ENCODE data around the gene PID1. TPM values are rescaled to one million over a fixed set of nuclear protein-coding genes. Genes with fewer than 3 reads are reported as not detected.

The PID1 gene
- total RNA-seq, 8 experiments from 2014 or later = 0.28 to 26.2 (median 9.8) TPM

DNA sequence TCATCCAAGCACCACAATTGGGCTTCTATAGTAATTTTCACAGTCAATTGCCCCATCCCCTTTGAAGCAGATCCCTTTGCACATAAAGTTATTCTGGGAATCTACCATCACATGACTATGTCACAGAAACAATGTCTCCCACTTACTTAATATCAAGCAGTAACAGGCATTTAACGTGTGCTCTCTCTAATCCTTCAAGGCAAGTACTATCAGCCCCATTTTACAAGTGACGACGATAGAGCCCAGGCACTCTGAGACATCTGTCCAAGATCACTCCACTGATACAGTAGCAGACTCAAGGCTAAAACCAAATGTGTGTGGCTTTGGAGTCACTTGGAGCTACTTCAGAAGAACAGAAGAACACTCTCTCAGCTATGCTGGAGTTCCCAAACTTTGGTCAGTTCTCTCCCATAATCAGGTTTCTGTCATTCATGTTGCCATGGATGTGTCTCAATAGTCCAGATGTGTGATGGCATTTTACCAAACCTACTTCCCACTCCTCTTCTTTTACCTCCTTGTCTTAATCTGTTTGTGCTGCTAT lies 39.7 kb downstream of the PID1 start:
- no peaks in the 10 kb centered on the region for H3K4me1 ChIP-seq (replicated peaks in 1 of 2)
- H3K4me3 ChIP-seq = no peak overlapping the region
- 0 to 100% (median 61%) methylated on average over 1 to 3 of the region's 3 CpGs; no CpG with 5 or more reads in 4 of the 10 experiments for WGBS, 10 experiments
- in situ Hi-C loops (cut with MboI; ENCODE audit: low pct_unique_long_range_greater_than_20kb in 2 of 9, low sequenced_read_pairs in 9 of 9, unreplicated experiment in 9 of 9) = no loop called here
- ATAC-seq (replicated peaks in 6 of 8) = no peak
- no peak overlapping the region for H3K27ac ChIP-seq

DNA sequence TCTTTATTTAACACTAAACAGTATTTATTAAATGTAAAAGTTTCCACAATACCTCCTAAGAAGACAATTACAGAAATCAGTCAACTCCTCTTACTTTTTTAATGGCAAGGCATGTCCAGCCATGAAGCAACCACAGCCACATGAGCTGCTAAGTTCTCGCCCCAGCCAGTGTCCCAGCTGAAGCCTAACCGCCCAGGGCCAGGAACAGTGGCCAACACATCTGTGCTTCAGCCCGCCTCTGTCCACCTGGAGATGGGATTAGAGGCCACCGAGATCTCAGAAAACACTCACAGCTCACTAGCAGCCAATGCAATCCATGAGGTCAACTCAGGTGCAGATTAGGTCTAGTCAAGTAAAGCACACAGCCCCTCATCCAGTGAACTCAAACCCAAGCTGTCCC lies 40.2 kb downstream of the PID1 start:
- H3K4me3 ChIP-seq = no peak overlapping the region
- H3K27ac ChIP-seq = no peak overlapping the region
- H3K4me1 ChIP-seq (replicated peaks in 1 of 2) = no peaks in the 10 kb centered on the region
- WGBS, 10 experiments = 40 to 80% (median 61%) methylated on average over 1 to 4 of the region's 4 CpGs; no CpG with 5 or more reads in 6 of the 10 experiments
- in situ Hi-C loops (cut with MboI; ENCODE audit: low pct_unique_long_range_greater_than_20kb in 2 of 9, low sequenced_read_pairs in 9 of 9, unreplicated experiment in 9 of 9) = no loop called here
- ATAC-seq (replicated peaks in 6 of 8) = no peak

DNA sequence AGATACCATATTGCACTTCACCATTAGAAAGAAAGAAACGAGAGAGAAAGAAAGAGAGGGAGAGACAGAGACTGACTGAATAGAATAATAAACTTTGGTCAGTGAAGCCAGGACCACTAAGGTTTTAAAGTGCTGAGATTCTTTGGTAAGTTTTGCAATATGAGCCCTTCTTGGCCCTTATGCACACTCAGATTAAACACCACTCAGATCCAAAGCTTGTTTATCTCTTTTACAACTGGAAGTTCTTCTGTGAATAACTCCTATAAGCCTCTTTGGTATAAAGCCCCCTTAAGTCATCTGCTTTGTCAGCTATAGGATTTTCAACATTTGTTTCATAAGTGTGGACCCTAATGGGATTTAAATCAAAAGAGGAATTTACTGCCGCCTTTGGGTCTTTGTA lies 40.8 kb downstream of the PID1 start:
- ATAC-seq (replicated peaks in 6 of 8) = no peak
- 27 to 83% (median 57%) methylated on average over 1 to 2 of the region's 2 CpGs; no CpG with 5 or more reads in 2 of the 10 experiments for WGBS, 10 experiments

DNA sequence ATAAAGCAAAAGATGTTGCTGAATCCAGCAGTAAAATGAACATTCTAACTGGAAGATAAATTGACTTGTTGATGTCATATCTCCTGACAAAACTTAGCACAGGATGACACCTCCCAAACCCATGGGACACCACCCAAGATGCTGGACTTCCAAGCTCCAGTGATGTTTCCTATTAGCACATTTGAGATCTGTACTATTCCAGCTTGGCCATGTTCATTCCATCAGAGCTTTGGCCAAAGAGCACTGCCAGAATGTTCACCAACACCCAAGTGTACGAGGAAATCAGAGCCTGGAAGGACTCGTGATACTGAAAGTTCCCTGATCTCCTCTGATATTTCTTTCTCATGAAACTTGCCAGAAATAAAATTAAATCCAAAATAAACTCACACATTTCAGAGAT lies 44.7 kb downstream of the PID1 start:
- WGBS, 10 experiments = 0 to 72% (median 47%) methylated on average over 1 to 2 of the region's 2 CpGs; no CpG with 5 or more reads in 4 of the 10 experiments
- in situ Hi-C loops (cut with MboI; ENCODE audit: low pct_unique_long_range_greater_than_20kb in 2 of 9, low sequenced_read_pairs in 9 of 9, unreplicated experiment in 9 of 9) = no loop called here

More for the DNA sequence above, 40.8 kb downstream of the PID1 start:
- H3K27ac ChIP-seq = no peak overlapping the region
- H3K4me1 ChIP-seq (replicated peaks in 1 of 2) = no peaks in the 10 kb centered on the region
- in situ Hi-C loops (cut with MboI; ENCODE audit: low pct_unique_long_range_greater_than_20kb in 2 of 9, low sequenced_read_pairs in 9 of 9, unreplicated experiment in 9 of 9) = no loop called here
- no peak overlapping the region for H3K4me3 ChIP-seq

DNA sequence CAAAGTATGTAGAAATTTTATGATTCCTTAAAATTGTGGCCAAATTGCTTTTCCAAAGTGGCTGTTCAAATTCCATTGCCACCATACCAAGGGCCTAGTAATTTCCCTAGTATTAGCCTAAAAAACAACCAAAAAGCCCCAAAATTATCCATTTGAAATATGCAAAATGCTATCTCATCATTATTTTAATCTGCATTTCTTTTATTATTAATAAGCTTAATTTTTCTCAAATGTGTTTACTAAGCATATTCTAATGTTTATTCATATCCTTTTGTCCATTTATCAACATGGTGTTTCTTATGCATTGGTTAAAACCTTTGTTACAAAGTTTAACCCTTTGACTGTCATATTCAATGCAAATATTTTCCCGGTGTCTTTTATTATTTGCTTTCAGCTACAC lies 48.0 kb downstream of the PID1 start:
- in situ Hi-C loops (cut with MboI; ENCODE audit: low pct_unique_long_range_greater_than_20kb in 2 of 9, low sequenced_read_pairs in 9 of 9, unreplicated experiment in 9 of 9) = no loop called here
- Histone ChIP-seq H3K27ac (no peak overlapping the region), H3K4me3 (no peak overlapping the region), H3K4me1 (replicated peaks in 1 of 2) (no peaks in the 10 kb centered on the region)
- WGBS, 10 experiments = 38 to 100% (median 81%) methylated on average over 1 of the region's 1 CpG
- no peak for ATAC-seq (replicated peaks in 6 of 8)

More for the DNA sequence above, 44.7 kb downstream of the PID1 start:
- H3K27ac ChIP-seq = no peak overlapping the region
- H3K4me3 ChIP-seq = no peak overlapping the region
- H3K4me1 ChIP-seq (replicated peaks in 1 of 2) = no peaks in the 10 kb centered on the region
- no peak for ATAC-seq (replicated peaks in 6 of 8)

DNA sequence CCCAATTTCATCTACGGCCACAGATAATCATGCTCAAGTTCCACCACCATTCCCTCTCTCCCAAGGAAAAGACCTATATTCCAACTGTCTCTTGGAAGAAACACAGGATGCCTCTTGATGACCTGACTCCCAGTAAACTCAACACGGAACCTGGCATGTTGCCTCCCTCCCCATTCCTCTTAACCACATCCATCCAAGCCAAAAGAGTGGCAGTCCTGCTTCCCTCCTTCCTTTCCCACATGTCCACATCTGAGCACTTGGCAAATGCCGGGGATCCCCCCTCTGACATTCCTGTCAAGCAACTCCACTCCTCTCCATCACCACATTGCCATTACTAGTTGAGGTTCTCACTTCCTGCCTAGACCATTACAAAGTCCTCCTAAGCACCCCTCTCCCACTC lies 49.4 kb downstream of the PID1 start:
- Histone ChIP-seq H3K4me1 (replicated peaks in 1 of 2) (no peaks in the 10 kb centered on the region), H3K4me3 (no peak overlapping the region), H3K27ac (no peak overlapping the region)
- 33 to 75% (median 60%) methylated on average over 1 to 2 of the region's 3 CpGs; no CpG with 5 or more reads in 3 of the 10 experiments for WGBS, 10 experiments
- in situ Hi-C loops (cut with MboI; ENCODE audit: low pct_unique_long_range_greater_than_20kb in 2 of 9, low sequenced_read_pairs in 9 of 9, unreplicated experiment in 9 of 9) = no loop called here
- ATAC-seq (replicated peaks in 6 of 8) = no peak

DNA sequence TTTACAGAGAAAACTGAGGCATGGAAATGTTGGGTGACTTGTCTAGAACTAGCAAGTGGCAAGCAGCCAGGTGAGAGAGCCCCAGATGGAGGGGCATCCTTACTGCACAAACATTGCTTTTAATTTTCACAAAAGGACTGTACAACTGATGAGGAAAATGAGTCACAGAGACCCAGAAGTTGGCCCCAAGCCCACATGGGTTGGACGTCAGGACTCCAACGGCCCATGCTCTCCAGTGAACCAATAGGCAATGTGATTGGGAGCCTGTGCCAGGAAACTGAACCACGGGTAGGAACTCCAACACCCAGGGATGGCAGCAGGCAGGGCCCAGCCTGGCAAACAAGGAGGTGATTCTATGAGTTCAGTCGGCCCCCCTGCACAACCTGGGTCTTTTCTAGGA lies 50.8 kb downstream of the PID1 start:
- in situ Hi-C loops (cut with MboI; ENCODE audit: low pct_unique_long_range_greater_than_20kb in 2 of 9, low sequenced_read_pairs in 9 of 9, unreplicated experiment in 9 of 9) = no loop called here
- WGBS, 10 experiments = 10 to 83% (median 51%) methylated on average over 1 to 4 of the region's 4 CpGs; no CpG with 5 or more reads in 3 of the 10 experiments
- H3K4me3 ChIP-seq = no peak overlapping the region
- H3K27ac ChIP-seq = no peak overlapping the region
- H3K4me1 ChIP-seq (replicated peaks in 1 of 2) = no peaks in the 10 kb centered on the region
- no peak for ATAC-seq (replicated peaks in 6 of 8)

DNA sequence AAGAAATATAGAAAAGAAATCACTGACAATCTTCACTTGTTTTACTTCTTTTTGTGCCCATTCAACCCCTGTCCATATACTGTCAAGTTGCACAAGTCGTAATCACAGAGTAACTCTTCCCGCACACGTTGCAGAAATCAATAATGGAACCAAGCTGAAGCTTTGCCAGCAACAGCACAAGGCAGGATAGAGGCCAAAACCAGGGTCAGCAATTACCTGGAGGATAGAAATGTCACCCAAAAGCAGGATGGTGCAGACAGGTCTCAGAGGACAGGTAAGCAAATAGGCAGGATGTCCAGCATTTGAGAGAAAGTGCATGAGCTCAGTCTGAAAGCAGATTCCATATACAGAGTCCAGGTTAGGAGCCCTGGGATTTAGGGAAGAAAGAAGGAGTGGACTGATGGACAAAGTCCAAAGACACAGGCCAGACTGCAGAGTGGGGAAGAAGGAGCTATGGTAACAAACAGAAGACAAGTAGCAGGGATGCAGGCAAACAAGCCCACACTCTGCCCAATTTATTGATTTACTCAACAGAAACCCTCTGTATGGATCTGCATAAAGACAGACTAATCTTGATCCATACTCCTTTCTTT lies 52.7 kb downstream of the PID1 start:
- WGBS, 10 experiments = 40 to 94% (median 64%) methylated on average over 2 to 3 of the region's 3 CpGs; no CpG with 5 or more reads in 1 of the 10 experiments
- in situ Hi-C loops (cut with MboI; ENCODE audit: low pct_unique_long_range_greater_than_20kb in 2 of 9, low sequenced_read_pairs in 9 of 9, unreplicated experiment in 9 of 9) = no loop called here
- H3K4me3 ChIP-seq = no peak overlapping the region
- no peak for ATAC-seq (replicated peaks in 6 of 8)
- no peaks in the 10 kb centered on the region for H3K4me1 ChIP-seq (replicated peaks in 1 of 2)
- no peak overlapping the region for H3K27ac ChIP-seq

DNA sequence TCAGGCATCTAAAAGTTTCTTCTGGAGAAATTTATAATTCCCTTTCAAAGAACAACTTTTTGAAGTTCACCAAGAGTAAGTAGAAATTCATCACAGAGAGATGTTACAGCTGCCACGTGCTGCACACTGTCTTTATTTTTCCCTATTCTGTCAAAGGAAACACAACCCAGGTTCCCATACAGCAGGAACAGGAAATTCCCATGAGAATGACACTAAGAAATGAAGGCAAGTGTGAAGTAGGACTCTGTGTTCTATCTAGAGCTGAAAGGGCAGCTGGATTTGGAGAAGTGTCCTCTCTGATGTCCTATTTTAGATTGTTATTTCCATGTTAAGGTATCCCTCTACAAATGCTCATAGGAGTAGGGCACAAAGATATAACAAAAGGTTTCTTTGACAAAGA lies 58.8 kb downstream of the PID1 start:
- in situ Hi-C loops (cut with MboI; ENCODE audit: low pct_unique_long_range_greater_than_20kb in 2 of 9, low sequenced_read_pairs in 9 of 9, unreplicated experiment in 9 of 9) = no loop called here

DNA sequence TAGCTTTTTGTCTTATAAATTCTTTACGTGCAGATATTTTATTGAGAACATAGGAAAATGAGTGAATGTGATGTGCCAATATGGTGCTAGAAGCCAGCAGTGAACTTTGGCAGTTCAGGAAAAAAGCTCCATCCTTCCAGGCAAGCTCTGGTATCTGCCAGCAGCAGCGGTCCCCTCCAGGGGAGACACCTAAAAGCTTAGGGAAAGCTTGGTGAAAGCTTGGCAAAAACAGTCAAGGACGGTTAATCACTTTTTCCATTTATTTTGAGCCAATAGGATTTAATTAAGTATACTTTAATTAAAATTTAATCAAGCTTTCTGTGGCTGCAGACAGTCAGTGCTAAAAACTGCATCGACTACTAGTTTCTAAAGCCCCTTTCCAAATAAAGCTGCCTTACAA lies 60.4 kb downstream of the PID1 start:
- in situ Hi-C loops (cut with MboI; ENCODE audit: low pct_unique_long_range_greater_than_20kb in 2 of 9, low sequenced_read_pairs in 9 of 9, unreplicated experiment in 9 of 9) = no loop called here
- Histone ChIP-seq H3K4me3 (no peak overlapping the region), H3K27ac (no peak overlapping the region), H3K4me1 (replicated peaks in 1 of 2) (peaks cover 3 to 11% of the 10 kb centered on the region in 2 donors)
- no peak for ATAC-seq (replicated peaks in 6 of 8)
- 54 to 100% (median 87%) methylated on average over 1 to 4 of the region's 4 CpGs for WGBS, 10 experiments

More for the DNA sequence above, 58.8 kb downstream of the PID1 start:
- WGBS, 10 experiments = 0% methylated on average over 1 of the region's 1 CpG; no CpG with 5 or more reads in 4 of the 10 experiments
- H3K4me3 ChIP-seq = no peak overlapping the region
- ATAC-seq (replicated peaks in 6 of 8) = no peak
- peaks cover 0 to 3% of the 10 kb centered on the region in 2 donors for H3K4me1 ChIP-seq (replicated peaks in 1 of 2)
- H3K27ac ChIP-seq = no peak overlapping the region

DNA sequence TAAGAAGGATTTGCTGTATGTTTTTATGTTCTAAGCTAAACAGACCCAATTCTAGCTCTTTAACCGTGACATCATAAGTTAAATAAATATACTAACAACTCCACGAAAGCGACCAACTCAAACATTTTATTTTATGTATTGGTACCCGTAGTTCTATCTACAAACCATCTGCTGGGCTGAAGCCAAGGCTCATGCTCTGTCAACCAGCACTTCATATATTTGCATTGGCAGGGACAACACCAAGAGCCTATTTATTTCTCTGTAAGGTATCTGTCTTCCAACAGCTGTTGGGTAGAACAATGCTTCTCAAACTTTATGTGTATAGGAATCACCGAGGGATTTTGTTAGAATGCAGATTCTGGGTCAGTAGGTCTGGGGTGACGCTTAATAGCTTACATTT lies 64.5 kb downstream of the PID1 start:
- WGBS, 10 experiments = 67 to 100% (median 82%) methylated on average over 1 to 6 of the region's 6 CpGs
- peaks cover 7 to 22% of the 10 kb centered on the region in 2 donors for H3K4me1 ChIP-seq (replicated peaks in 1 of 2)
- H3K4me3 ChIP-seq = no peak overlapping the region
- ATAC-seq (replicated peaks in 6 of 8) = peak in 1 of 8 experiments; percentile 73
- H3K27ac ChIP-seq = no peak overlapping the region
- in situ Hi-C loops (cut with MboI; ENCODE audit: low pct_unique_long_range_greater_than_20kb in 2 of 9, low sequenced_read_pairs in 9 of 9, unreplicated experiment in 9 of 9) = no loop called here

DNA sequence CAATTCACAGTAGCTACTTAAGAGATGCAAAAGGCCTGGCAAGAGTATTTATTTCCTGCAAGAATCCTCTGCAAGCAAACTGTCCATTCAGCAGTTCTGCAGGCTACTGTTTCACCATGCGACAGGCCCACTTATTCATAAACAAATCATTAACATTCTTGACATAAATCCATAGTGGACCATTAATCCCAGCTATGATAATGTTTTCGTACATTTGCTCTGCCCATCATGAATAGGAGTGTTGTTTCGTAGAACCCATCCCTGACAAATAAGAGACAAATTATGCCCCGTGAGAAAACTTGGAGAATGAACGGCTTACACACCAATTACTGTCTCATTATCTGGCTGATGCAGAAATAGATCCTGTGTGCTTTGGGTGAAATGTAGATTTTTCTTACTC lies 65.4 kb downstream of the PID1 start:
- Histone ChIP-seq H3K27ac (no peak overlapping the region), H3K4me3 (no peak overlapping the region), H3K4me1 (replicated peaks in 1 of 2) (peaks cover 7 to 22% of the 10 kb centered on the region in 2 donors)
- peak in 6 of 8 experiments; percentile 27 to 77 (median 66) for ATAC-seq (replicated peaks in 6 of 8)
- WGBS, 10 experiments = 33 to 84% (median 61%) methylated on average over 1 to 5 of the region's 5 CpGs; no CpG with 5 or more reads in 1 of the 10 experiments
- in situ Hi-C loops (cut with MboI; ENCODE audit: low pct_unique_long_range_greater_than_20kb in 2 of 9, low sequenced_read_pairs in 9 of 9, unreplicated experiment in 9 of 9) = no loop called here

DNA sequence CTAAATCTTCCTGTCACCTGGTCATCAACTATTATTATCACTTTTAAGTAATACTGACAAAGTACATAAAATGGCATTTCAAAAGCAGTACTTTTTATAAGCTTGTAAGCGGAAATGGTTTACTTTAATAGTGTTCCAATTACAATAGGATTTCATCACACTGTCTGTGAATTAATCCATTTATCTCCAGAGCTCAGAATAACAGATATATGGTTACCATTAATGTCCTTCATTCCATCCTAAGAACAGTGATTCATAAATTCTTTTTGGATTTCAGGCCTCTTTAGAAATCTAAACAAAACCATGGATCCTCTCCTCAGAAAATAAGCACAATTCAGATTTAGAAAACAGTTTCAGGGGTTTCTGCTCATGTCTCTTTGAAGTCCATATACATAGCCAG lies 68.4 kb downstream of the PID1 start:
- H3K4me1 ChIP-seq (replicated peaks in 1 of 2) = peaks cover 7 to 19% of the 10 kb centered on the region in 2 donors
- ATAC-seq (replicated peaks in 6 of 8) = no peak
- no peak overlapping the region for H3K4me3 ChIP-seq
- in situ Hi-C loops (cut with MboI; ENCODE audit: low pct_unique_long_range_greater_than_20kb in 2 of 9, low sequenced_read_pairs in 9 of 9, unreplicated experiment in 9 of 9) = no loop called here
- H3K27ac ChIP-seq = no peak overlapping the region
- 77 to 100% (median 92%) methylated on average over 1 of the region's 1 CpG; no CpG with 5 or more reads in 3 of the 10 experiments for WGBS, 10 experiments

DNA sequence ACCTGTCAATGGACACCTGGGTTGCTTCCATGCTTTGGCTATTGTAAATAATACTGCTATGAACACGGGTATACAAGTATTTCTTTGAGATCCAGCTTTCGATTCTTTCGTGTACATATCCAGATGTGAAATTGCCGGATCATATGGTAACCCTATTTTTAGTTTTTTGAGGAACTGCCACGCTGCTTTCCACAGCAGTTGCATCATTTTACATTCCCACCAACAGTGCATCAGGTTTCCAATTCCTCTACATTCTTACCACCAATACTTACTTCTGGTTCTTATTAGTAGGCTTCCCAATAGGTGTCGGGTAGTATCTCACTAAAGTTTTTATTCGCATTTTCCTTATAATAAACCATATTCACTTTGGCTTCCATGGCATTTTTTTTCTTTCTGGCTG lies 69.6 kb downstream of the PID1 start:
- WGBS, 10 experiments = 7 to 100% (median 78%) methylated on average over 1 to 7 of the region's 7 CpGs
- in situ Hi-C loops (cut with MboI; ENCODE audit: low pct_unique_long_range_greater_than_20kb in 2 of 9, low sequenced_read_pairs in 9 of 9, unreplicated experiment in 9 of 9) = no loop called here
- H3K4me3 ChIP-seq = no peak overlapping the region
- peaks cover 7 to 30% of the 10 kb centered on the region in 2 donors for H3K4me1 ChIP-seq (replicated peaks in 1 of 2)
- ATAC-seq (replicated peaks in 6 of 8) = no peak
- H3K27ac ChIP-seq = no peak overlapping the region

All from motor neuron (in vitro differentiated cells).